GM18505 (cell line): ENCODE data around the gene FBXW11.

Experiments
- ATAC-seq: cut with Tn5 transposase; IDR thresholded peaks from one replicate; pipeline ENCODE4 v1.9.1; 2021; ENCODE audit not compliant: unreplicated experiment
- POLR2A ChIP-seq: IDR thresholded peaks from 4 replicates; pipeline ENCODE4 v1.6.1; 2011; ENCODE audit warnings: borderline replicate concordance; ENCODE audit not compliant: insufficient read depth, insufficient read length; ENCODE audit errors: extremely low read depth

FBXW11 gene

GRCh38 chr5:171848486-171848885, 158.0 kb downstream of the FBXW11 start:
- ATAC-seq: no peak
- TF ChIP-seq POLR2A: no peak

- TF ChIP-seq POLR2A: no peak
Measured at GRCh38 chr5:171848006-171848405, 158.4 kb downstream of the FBXW11 start.

GRCh38 chr5:171847026-171847425, 159.4 kb downstream of the FBXW11 start:
- no peak for TF ChIP-seq POLR2A
- no peak for ATAC-seq

More at GRCh38 chr5:171848006-171848405, 158.4 kb downstream of the FBXW11 start:
- ATAC-seq: no peak

- no peak for TF ChIP-seq POLR2A
- ATAC-seq: no peak
Measured at GRCh38 chr5:171846323-171846722, 160.1 kb downstream of the FBXW11 start.

- ATAC-seq: no peak
- no peak for TF ChIP-seq POLR2A
Measured at GRCh38 chr5:171845857-171846256, 160.6 kb downstream of the FBXW11 start.

GRCh38 chr5:171845040-171845630, 161.3 kb downstream of the FBXW11 start:
- no peak for ATAC-seq

GRCh38 chr5:171842777-171843328, 163.6 kb downstream of the FBXW11 start:
- ATAC-seq: no peak
- no peak for TF ChIP-seq POLR2A

More at GRCh38 chr5:171845040-171845630, 161.3 kb downstream of the FBXW11 start:
- TF ChIP-seq POLR2A: no peak

- no peak for TF ChIP-seq POLR2A
Measured at GRCh38 chr5:171841984-171842776, 164.3 kb downstream of the FBXW11 start.

GRCh38 chr5:171840711-171841522, 165.5 kb downstream of the FBXW11 start:
- no peak for TF ChIP-seq POLR2A
- ATAC-seq: no peak

More at GRCh38 chr5:171841984-171842776, 164.3 kb downstream of the FBXW11 start:
- ATAC-seq: no peak

- ATAC-seq: no peak
- no peak for TF ChIP-seq POLR2A
Measured at GRCh38 chr5:171840066-171840465, 166.4 kb downstream of the FBXW11 start.

- TF ChIP-seq POLR2A: no peak
- ATAC-seq: no peak
Measured at GRCh38 chr5:171839112-171839511, 167.3 kb downstream of the FBXW11 start.

GRCh38 chr5:171838066-171838465, 168.4 kb downstream of the FBXW11 start:
- no peak for ATAC-seq
- TF ChIP-seq POLR2A: no peak

GRCh38 chr5:171837522-171837921, 168.9 kb downstream of the FBXW11 start:
- no peak for TF ChIP-seq POLR2A
- no peak for ATAC-seq
